ENCODE results near the gene GPR157.

DNA sequence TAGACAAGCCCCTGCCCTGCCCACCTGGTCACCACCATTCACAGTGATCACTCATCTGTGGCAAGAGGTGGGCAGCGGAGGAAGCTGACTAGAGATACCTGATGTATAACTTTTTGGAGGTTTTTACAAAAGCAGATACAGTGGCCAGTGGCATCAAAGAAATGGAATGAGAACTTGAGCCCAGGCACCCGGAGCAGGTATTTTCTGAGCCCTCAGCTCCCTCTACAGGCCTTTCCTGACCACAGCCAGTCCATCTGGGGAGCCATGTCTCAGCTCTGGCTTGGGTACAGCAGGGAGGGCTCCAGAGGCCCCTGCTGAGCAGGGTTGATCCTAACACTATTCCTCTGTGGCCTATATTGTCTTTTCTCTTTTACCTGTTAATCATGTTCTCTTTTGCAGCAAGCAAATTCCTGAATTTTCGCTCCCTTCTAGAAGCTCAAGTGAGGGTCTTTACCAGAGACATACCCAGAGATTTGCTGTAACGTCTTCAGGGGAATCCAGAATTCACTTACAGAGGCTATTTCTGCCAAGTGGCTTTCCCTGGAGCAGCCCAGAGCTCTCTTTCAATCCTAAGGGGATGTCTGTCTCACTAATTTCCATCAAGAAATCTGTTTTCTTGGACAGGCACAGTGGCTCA lies 27.3 kb downstream of the GPR157 start:
- TF ChIP-seq ZFP3 (CRISPR knock-in tag; IDR thresholded peaks at IDR 0.05) (no peak), ESRRG (CRISPR knock-in tag; IDR thresholded peaks at IDR 0.05) (no peak), ZNF8 (CRISPR knock-in tag; IDR thresholded peaks at IDR 0.05) (no peak), RARB (CRISPR knock-in tag; IDR thresholded peaks at IDR 0.05) (no peak), ZFP30 (CRISPR knock-in tag; IDR thresholded peaks at IDR 0.05) (peak; percentile 52; the same call in 1 of the 2 replicates), ARNTL (CRISPR knock-in tag; IDR thresholded peaks at IDR 0.05; ENCODE audit: borderline replicate concordance, low read depth) (no peak), ISL1 (CRISPR knock-in tag; IDR thresholded peaks at IDR 0.05) (no peak)
- TF ChIP-seq, protein P1, sequence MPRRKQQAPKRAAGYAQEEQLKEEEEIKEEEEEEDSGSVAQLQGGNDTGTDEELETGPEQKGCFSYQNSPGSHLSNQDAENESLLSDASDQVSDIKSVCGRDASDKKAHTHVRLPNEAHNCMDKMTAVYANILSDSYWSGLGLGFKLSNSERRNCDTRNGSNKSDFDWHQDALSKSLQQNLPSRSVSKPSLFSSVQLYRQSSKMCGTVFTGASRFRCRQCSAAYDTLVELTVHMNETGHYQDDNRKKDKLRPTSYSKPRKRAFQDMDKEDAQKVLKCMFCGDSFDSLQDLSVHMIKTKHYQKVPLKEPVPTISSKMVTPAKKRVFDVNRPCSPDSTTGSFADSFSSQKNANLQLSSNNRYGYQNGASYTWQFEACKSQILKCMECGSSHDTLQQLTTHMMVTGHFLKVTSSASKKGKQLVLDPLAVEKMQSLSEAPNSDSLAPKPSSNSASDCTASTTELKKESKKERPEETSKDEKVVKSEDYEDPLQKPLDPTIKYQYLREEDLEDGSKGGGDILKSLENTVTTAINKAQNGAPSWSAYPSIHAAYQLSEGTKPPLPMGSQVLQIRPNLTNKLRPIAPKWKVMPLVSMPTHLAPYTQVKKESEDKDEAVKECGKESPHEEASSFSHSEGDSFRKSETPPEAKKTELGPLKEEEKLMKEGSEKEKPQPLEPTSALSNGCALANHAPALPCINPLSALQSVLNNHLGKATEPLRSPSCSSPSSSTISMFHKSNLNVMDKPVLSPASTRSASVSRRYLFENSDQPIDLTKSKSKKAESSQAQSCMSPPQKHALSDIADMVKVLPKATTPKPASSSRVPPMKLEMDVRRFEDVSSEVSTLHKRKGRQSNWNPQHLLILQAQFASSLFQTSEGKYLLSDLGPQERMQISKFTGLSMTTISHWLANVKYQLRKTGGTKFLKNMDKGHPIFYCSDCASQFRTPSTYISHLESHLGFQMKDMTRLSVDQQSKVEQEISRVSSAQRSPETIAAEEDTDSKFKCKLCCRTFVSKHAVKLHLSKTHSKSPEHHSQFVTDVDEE (CRISPR knock-in tag; IDR thresholded peaks at IDR 0.05): no peak
